Measurements from ENCODE around the gene AXIN1. TPM values are rescaled to one million over a fixed set of nuclear protein-coding genes. Genes with fewer than 3 reads are reported as not detected.

The AXIN1 gene
- total RNA-seq, 3 donors from 2014 or later = 33.0 to 46.3 (median 40.0) TPM

DNA sequence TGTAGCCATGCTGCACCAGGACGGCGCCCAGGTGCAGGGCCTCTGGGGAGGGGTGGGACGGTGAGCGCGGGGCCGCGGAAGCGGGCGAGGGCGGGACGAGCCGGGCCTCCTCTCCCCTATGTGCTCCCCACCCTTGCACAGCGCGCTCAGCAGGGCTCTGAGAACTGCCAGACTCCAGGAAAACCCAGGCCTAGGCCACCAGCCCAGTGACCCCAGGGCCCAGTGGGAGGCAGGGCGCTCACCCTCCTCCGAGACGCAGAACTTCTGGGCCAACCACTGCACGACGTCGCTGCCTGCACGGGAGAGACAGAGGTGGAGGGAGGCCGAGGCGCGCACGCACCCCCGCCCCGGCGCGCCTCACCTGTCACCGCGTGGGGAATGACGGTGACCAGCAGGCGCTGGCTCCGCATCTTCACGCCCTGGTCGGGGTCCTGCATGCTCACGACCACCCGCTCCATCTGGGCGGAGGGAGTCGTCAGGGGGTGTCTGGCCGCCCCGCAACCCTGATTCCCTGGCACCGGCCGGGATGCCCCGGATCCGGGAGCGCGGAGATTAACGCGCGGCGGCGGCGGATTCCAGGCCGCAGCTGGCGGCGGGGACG lies 77.4 kb downstream of the AXIN1 start:
- no peaks in the 10 kb centered on the region for H3K36me3 ChIP-seq (ENCODE audit: low read depth)
- H3K4me1 ChIP-seq (ENCODE audit: low read depth) = peaks cover 18% of the 10 kb centered on the region
- ATAC-seq = peak; percentile 34
- H3K4me3 ChIP-seq = no peak overlapping the region
- DNase-seq = no peak
- no peak for TF ChIP-seq CTCF (IDR thresholded peaks at IDR 0.05)
- intact Hi-C loops (cut with DNase I, micrococcal nuclease) = no loop called here
- H3K9me3 ChIP-seq = no peaks in the 10 kb centered on the region

DNA sequence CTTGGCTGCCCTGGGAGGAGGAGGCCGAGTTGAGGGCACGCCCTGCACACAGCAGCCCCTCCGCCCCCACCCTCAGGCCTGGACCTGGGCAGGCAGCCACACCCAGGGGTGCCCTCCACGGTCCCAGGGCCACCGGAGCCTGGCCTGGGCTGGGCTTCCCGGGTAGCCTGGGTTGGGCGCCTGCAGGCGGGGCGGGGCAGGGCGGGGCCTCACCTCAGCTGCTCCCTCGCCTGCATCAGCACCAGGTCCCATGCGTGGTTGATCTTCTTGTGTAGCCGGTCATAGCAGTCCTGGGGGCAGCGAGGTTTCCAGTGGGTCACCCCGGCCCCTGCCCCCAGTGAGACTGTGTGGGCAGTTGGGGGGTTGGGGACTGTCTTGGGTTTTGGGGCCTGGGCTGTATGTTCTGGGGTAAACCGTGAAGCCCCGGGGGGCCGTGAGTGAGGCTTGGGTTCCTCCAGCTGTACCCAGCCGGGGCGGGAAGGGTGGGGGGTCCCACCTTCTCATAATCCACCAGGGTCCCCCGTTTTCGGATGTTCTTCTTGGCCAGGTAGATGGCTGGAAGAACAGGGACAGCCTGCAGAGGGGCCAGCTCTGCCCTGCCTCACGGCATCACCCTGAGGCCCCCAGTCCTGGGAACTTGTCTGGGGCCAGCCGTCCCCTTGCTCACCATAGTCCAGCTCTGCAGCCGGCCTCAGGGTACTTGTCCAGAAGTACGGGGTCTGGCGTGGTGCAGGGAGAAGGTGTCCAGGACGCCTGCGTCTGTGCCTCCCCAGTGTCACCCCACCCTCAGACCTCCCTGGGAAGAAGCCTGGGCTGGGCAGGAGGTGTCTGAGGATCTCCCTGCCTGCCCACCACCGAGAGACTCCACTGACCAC lies 78.7 kb downstream of the AXIN1 start:
- intact Hi-C loops (cut with DNase I, micrococcal nuclease) = no loop called here
- ATAC-seq (peak; percentile 82), DNase-seq (peak; percentile 75 to 86 (median 85))

GRCh38 chr16:272633-273546 lies 79.6 kb downstream of the AXIN1 start:
- ATAC-seq (no peak), DNase-seq (no peak)
- no peak for TF ChIP-seq CTCF (IDR thresholded peaks at IDR 0.05)
- Histone ChIP-seq H3K36me3 (ENCODE audit: low read depth) (no peaks in the 10 kb centered on the region), H3K4me1 (ENCODE audit: low read depth) (peaks cover 13% of the 10 kb centered on the region), H3K9me3 (no peaks in the 10 kb centered on the region), H3K4me3 (no peak overlapping the region)
- intact Hi-C loops (cut with DNase I, micrococcal nuclease) = no loop called here

More for the DNA sequence above, 78.7 kb downstream of the AXIN1 start:
- Histone ChIP-seq H3K4me1 (ENCODE audit: low read depth) (peaks cover 13% of the 10 kb centered on the region), H3K4me3 (no peak overlapping the region), H3K36me3 (ENCODE audit: low read depth) (no peaks in the 10 kb centered on the region), H3K9me3 (no peaks in the 10 kb centered on the region)
- no peak for TF ChIP-seq CTCF (IDR thresholded peaks at IDR 0.05)

DNA sequence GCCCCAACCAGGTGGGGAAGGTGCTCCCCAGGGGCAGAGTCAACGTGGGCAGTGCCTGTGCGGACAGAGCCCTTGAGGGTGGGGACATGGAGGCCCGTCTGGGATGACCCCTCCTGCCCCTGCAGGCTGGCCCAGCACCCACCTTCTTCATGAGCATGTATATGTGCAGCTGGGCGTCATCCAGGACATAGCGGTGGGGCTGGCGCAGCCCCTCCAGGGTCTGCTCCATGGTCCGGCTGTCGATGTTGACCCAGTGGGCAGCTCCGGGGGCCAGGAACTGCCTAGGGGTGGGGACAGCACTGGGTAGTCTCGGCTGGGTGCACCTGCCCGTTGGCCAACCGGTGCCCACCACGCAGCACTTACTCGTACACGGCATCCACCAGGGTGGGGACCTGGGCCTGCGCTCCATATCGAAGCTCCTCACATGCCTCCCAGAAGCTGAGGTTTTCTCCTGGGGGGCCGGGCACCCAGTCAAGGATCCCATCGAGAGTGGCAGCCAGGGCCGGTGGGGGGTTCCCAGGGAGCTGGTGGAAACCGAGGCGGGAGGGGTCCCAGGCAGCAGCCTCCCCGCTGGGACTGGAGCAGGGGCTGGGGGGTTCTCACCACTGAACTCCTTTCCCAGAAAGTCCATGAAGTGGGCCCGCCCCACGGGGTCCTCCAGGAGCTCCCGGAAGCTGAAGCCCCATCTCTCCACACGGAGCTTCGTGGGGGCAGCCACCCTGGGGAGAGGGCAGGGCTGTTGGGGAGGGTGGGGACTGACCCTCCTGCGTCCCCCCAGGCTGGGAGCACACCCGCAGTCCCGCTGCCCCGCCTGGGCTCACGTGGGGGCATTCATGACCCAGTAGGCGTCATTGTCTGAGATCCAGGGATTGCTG lies 81.9 kb downstream of the AXIN1 start:
- no peak for ATAC-seq
- H3K36me3 ChIP-seq (ENCODE audit: low read depth) = no peaks in the 10 kb centered on the region
- no peak for DNase-seq
- no peaks in the 10 kb centered on the region for H3K9me3 ChIP-seq
- H3K4me3 ChIP-seq = no peak overlapping the region
- intact Hi-C loops (cut with DNase I, micrococcal nuclease) = no loop called here
- peaks cover 13% of the 10 kb centered on the region for H3K4me1 ChIP-seq (ENCODE audit: low read depth)
- no peak for TF ChIP-seq CTCF (IDR thresholded peaks at IDR 0.05)

Measured in mucosa of descending colon (tissue), 3 donors.